Hepatocyte (in vitro differentiated cells): Measurements from ENCODE around the gene TMEM203.

Experiments used
- EZH2 ChIP-seq: fragments of 200-600 bp; sonication (generic); IDR thresholded peaks from 2 replicates; pipeline ENCODE4 v1.6.1; 2016; ENCODE audit warnings: antibody characterized with exemption, mild to moderate bottlenecking, borderline replicate concordance
- TF ChIP-seq, protein P1 (sequence below): fragments of 200-600 bp; sonication (generic); IDR thresholded peaks from 2 replicates; pipeline ENCODE4 v1.5.1; 2016; ENCODE audit warnings: antibody characterized with exemption, mild to moderate bottlenecking; ENCODE audit not compliant: poor library complexity

DNA sequence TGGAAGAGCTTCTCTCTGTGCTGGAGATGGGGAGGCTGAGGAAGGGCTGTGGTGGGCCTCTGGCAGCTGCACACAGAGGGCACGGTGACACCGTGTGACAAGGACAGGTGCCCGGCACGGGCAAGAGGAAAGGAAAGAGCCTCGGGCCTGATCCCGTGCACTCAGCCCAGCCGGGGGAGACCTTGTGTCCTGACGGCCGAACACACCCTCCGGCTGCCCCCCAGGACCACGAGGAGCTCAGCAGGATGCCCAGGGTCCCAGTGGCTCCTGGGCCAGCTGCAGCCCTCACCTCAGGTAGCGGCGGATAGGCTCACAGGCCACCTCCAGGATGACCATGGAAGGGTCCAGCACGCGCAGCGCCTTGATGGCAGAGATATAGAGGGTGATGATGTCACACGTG lies 22.6 kb downstream of the TMEM203 start:
- TF ChIP-seq, protein P1, sequence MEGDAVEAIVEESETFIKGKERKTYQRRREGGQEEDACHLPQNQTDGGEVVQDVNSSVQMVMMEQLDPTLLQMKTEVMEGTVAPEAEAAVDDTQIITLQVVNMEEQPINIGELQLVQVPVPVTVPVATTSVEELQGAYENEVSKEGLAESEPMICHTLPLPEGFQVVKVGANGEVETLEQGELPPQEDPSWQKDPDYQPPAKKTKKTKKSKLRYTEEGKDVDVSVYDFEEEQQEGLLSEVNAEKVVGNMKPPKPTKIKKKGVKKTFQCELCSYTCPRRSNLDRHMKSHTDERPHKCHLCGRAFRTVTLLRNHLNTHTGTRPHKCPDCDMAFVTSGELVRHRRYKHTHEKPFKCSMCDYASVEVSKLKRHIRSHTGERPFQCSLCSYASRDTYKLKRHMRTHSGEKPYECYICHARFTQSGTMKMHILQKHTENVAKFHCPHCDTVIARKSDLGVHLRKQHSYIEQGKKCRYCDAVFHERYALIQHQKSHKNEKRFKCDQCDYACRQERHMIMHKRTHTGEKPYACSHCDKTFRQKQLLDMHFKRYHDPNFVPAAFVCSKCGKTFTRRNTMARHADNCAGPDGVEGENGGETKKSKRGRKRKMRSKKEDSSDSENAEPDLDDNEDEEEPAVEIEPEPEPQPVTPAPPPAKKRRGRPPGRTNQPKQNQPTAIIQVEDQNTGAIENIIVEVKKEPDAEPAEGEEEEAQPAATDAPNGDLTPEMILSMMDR, result no peak
- TF ChIP-seq EZH2, result no peak
